GM12892 (cell line): ENCODE data around the gene KCNAB1.
A peak's percentile ranks its signal among the peaks of the same experiment; 100 is the strongest.

Experiments
- DNase-seq: peaks from one replicate; pipeline ENCODE4 v3.0.0; 2011; ENCODE audit not compliant: insufficient read length
- FAIRE-seq: peaks from 2 replicates; lab custom pipeline; 2011; peaks lifted over from hg19 to GRCh38; lab: Jason Lieb, UNC
- POLR2A ChIP-seq: IDR thresholded peaks from 2 replicates; pipeline ENCODE4 v1.6.1; 2011; ENCODE audit warnings: low read depth, low read length, control low read depth
- POLR2AphosphoS5 ChIP-seq: IDR thresholded peaks from 2 replicates; pipeline ENCODE4 v1.6.1; 2011; ENCODE audit warnings: low read depth, low read length, control low read depth
- TAF1 ChIP-seq: IDR thresholded peaks from 2 replicates; pipeline ENCODE4 v1.6.1; 2011; ENCODE audit warnings: low read depth, mild to moderate bottlenecking, control low read depth, low read length, borderline replicate concordance

The KCNAB1 gene

DNA sequence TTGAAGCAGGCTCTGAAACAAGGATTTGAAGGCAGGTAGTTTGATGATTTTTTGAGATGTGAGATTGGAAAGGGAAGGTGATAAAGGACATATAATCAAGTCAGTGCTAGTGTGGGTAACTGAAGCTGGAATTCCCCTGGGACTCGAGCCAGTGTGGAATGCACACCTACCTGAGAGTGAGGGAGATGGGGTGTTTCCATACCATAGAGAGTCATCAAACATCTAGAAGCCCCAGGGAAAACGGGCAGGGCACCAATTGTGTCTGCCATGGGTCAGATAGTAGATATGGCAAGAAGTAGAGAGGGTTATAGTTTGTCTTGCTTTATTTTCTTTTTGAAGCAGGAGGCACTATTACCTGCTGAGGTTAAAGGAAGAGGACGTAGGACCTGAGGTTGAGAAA is 314.5 kb downstream of the KCNAB1 start:
- FAIRE-seq (no peak), DNase-seq (no peak)
- TF ChIP-seq TAF1 = no peak
- no peak for TF ChIP-seq POLR2AphosphoS5
- TF ChIP-seq POLR2A = no peak

DNA sequence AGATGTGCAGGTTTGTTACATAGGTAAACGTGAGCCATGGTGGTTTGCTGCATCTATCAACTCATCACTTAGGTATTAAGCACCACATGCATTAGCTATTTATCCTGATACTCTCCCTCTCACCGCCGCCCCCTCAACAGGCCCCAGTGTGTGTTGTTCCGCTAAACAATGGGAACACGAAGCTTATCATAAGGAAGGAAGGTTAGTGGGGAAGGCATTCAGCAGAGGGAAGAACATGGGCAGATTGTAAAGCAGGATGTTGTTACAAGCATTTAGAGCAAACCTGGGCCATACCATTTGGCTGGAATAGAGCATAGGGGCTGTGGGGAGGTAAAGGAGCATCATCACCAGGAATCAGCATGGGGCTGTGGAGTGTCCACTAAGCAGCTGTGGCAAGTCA is 322.7 kb downstream of the KCNAB1 start:
- no peak for DNase-seq
- FAIRE-seq = no peak
- TF ChIP-seq POLR2AphosphoS5 (no peak), POLR2A (no peak), TAF1 (no peak)

DNA sequence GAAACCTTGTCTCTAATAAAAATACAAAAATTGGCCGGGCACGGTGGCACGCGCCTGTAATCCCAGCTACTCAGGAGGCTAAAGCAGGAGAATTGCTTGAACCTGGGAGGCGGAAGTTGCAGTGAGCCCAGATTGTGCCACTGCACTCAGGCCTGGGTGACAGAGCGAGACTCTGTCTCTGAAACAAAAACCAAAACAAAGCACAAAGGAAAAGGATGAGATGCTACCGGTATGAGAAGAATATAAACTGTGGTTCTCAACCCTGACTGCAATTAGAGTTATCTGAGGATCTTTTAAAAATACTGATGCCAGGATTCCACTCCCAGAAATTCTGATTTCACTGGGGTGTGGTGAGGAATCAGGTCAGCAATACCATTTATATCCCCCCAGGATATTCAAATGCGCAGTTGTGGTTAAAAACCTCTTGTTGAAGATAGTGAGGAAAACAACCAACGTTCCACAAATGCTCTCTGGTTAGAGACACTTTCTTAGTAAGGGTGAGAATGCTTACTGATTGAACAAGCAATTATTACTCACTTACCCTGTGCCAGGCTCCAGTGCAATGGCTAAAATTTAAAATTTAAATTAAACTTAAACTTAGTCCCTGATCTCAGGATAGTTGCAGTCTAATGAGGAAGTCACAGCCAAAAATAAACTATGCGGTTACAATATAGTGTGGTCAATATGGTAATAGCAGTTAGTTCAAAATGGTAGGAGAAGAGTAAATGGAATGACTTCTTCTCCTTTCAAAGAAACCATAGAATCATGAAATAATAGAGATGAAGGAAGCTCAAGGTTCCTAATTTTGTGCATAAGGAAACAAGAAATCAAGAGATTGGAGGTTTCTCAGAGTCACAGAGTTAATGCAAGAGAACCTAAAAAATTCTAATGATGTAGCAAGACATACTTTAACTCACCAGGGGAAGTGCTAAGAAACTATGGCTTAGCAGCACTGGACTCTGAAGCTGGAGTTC is 325.0 kb downstream of the KCNAB1 start:
- peak; percentile 24 for FAIRE-seq
- TF ChIP-seq POLR2AphosphoS5 (no peak), POLR2A (no peak), TAF1 (no peak)
- DNase-seq = no peak

DNA sequence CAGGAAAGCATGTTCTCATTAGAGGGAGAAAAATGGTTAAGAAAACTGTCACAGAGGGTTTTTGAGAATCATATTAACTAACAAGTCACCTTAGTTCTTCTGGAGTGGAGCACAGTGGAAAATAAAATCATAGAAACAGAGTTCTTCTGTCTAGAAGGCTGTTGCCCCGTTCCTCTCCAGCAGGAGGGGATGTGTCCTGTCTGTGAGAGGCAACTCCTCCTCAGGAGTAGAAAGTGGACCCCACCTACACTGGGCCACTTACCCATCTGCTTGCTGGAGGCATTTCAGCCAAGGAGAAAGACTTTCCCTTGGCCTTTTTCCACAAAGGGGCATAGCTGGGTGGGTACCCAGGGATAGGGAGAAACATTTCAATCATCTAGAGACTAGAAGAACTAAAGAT is 327.9 kb downstream of the KCNAB1 start:
- TF ChIP-seq TAF1 (no peak), POLR2A (no peak), POLR2AphosphoS5 (no peak)
- FAIRE-seq (no peak), DNase-seq (peak; percentile 6)

DNA sequence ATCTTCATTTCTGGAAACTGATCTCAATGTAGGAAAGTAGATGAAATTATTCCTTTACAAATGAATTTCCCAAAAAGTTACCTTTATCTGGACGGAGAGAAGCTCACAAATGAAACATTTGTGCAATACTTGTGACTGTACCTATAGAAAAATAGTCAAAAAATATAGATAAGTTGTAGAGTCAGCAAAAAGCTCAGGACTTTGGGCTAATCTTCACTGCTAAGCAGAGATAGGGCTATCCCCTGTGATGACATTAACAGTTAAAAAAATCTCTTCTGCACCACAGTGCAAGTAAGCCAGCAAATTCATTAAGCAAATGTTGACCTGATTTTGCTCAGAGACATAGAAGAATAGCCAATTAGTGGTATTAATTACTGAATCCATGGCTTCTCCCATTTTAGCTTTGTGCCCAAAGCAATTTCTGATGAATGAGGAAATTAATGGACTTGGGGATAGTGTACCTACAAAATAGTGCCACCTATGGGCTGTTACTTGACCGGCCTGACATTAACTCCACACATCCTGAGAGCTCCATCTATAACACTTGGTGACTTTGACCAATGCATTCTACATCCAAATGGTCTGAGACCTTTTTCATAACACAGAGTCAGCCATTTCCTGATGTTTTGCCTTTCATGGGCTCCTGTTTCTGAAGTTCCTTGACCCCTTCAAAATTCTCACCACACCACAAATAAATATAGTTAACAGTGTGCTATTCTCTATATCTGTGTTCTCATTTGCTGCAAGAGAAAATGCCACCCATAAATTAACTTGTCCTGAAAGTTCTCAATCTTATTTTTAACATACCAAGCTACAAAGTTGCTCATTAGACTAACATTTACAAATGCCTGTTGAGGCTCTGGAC is 329.6 kb downstream of the KCNAB1 start:
- DNase-seq = no peak
- peak; percentile 70 for FAIRE-seq
- TF ChIP-seq POLR2AphosphoS5 (no peak), TAF1 (no peak), POLR2A (no peak)

DNA sequence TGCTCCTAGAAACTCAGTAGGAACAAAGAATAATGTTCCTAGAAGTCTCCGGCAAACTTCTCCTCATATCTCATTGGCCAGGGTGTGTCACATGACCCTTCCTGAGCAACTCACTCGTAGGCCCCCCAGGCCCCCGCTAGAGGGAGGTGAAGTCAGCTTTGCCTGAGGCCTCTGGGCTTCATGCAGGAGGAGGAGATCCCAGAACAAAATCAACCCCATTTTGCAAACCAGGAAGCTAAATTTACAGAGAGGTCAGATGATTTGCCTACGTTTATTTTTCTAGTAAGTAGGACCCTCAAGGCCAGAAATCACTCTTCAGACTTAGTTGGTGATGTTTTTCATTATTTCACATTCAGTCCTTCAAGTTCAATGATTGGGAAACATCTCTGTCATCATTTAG is 335.5 kb downstream of the KCNAB1 start:
- DNase-seq (no peak), FAIRE-seq (no peak)
- TF ChIP-seq POLR2AphosphoS5 = no peak
- TF ChIP-seq POLR2A = no peak
- TF ChIP-seq TAF1 = no peak

DNA sequence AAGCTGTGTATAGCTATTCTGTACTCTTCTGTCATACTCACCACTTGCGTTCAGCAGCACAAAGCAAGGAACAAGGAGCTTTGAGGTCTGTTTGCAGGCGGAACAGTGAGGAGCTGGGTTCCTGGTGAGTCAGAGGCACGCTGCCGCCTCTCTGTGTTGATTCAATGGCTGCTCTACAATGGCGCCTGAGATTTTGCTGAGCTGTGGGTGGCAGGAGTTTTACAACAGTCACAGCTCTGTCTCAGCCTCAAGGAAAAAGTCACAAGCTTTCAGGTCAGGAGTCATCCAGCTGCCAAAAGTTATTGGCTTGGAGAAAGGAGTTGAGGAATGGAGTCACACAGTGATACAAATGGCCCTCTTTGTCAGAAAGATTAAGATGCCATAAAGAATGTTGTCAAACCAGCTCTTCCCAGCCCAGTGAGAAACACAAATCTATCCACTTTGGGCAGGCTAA is 336.4 kb downstream of the KCNAB1 start:
- TF ChIP-seq POLR2A = no peak
- TF ChIP-seq POLR2AphosphoS5 = no peak
- no peak for TF ChIP-seq TAF1
- DNase-seq (no peak), FAIRE-seq (no peak)

DNA sequence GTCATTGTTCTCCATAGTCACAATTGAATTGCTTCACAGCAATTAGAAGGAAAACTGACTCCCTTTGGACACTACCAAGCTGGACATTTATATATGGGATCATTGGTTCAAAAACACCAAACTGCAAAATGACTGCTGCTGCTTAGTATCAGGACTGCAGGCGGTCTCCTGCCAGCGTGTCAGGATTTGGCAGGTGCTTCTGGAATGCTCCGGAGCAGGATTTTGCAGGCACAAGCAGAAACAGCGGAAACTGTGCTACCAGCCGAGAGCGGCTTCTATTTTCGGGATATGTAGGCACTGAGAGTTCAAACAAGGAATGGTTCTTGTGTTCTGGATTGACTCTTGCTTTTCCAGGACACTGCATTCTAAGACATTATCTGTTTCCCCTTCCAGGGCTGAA is 339.1 kb downstream of the KCNAB1 start:
- TF ChIP-seq POLR2A (no peak), TAF1 (no peak), POLR2AphosphoS5 (no peak)
- no peak for FAIRE-seq

DNA sequence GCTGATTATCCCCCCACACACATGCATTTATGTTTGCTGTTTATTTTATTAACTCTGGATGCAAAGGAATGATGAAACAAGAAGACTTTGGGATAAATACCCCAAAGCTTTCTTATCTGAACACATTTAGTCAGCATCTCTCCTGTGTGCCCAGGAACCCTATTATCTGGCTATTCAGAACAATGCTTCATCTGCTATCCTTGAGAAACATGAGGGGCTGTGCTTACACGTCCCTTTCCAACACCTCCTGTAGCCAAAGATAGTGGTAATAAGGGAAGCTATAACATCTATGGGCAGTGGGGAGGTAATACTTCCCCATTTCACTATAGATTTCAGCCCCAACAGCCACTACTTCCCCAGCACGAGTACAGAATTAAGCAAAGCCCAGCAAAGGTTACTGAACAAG is 339.8 kb downstream of the KCNAB1 start:
- no peak for TF ChIP-seq POLR2A
- TF ChIP-seq POLR2AphosphoS5 = no peak
- TF ChIP-seq TAF1 = no peak
- FAIRE-seq = peak; percentile 78
- DNase-seq = no peak

More for the DNA sequence above, 339.1 kb downstream of the KCNAB1 start:
- DNase-seq = no peak

DNA sequence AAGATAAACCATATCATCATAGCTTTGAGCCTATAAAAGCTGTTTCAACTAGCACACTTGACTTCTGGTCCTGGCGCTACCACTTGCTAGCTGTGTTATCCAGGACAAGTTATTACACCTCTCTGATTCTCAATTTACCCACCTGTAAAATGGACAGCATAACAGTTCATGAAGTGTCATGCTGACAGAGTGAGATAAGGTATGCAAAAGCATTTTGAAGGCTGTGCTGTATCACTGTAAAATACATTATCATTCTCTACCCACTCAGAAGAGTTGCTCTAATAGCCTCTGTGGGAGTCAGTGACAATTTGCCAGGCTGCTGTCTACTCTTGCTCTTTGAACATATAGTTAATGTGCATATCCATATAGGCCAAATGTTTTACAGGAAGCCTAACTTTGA is 341.5 kb downstream of the KCNAB1 start:
- DNase-seq (no peak), FAIRE-seq (no peak)
- no peak for TF ChIP-seq POLR2A
- no peak for TF ChIP-seq TAF1
- TF ChIP-seq POLR2AphosphoS5 = no peak

DNA sequence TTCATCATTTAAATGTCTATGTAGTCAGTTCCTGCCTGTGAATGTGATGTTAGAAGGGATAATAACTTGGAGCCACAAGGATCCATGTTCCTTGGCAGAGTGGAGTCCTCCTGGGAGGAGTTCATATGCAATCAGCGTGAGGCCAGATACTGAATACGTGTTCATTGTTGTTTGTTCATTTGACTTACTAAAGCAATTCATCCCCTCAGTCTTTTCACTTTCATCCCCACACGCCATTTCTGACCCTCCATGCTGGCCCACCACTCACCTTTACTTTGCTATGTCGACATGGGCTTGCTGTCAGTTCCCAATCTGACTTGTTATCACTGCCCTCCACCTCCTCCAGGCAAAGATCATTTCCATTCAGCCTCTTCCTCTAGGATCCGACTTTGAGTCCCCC is 342.7 kb downstream of the KCNAB1 start:
- FAIRE-seq (no peak), DNase-seq (no peak)
- TF ChIP-seq POLR2AphosphoS5 (no peak), POLR2A (no peak), TAF1 (no peak)

DNA sequence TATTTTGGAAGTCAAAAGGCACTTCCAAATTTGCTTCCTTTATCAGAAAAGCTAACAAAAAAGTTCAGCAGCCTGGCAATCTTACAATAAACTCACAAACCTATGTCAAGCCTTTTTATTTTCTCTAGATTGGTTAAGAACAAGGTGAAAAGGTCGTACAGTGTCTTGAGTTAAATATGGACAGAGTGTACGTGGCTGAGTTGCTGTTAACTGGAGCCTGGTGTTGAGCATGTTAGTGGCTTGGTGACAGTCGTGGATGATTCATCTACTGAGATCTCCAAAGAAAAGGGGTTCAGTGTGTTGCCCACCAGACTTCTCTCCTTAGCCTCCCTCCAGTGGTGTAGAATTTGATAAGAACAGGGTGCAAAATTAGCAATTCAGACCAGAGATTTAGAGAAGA is 344.8 kb downstream of the KCNAB1 start:
- TF ChIP-seq POLR2AphosphoS5 (no peak), TAF1 (no peak), POLR2A (no peak)
- FAIRE-seq = peak; percentile 30
- no peak for DNase-seq

DNA sequence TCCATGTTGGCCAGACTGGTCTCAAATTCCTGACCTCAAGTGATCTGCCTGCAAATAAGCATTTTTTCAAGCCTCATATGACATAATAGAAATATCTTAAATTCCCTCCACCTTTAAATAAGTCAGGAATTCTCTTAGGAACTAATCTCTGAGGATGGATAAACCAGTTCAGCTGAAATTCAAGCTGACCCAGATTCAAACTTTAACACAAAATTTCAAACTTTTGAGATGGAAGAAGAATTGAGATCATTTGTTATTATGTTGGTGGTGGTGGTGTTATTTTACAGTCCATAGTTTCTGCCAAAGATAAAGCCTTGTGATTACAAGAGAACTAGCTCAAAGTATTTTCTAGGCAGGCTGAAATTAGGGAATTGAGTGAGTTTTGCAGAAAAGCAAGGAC is 349.1 kb downstream of the KCNAB1 start:
- no peak for FAIRE-seq
- no peak for DNase-seq
- TF ChIP-seq TAF1 (no peak), POLR2A (no peak), POLR2AphosphoS5 (no peak)
